ENCODE measurements around the gene TNIP2.

TNIP2 gene

GRCh38 chr4:2788532-2789103, 32.5 kb upstream of the TNIP2 start:
- TF ChIP-seq CTCF (IDR thresholded peaks at IDR 0.05; ENCODE audit: borderline replicate concordance, insufficient read depth, low read depth, low read length): no peak
- H3K4me3 ChIP-seq (ENCODE audit: low read depth, low read length): no peak overlapping the region

DNA sequence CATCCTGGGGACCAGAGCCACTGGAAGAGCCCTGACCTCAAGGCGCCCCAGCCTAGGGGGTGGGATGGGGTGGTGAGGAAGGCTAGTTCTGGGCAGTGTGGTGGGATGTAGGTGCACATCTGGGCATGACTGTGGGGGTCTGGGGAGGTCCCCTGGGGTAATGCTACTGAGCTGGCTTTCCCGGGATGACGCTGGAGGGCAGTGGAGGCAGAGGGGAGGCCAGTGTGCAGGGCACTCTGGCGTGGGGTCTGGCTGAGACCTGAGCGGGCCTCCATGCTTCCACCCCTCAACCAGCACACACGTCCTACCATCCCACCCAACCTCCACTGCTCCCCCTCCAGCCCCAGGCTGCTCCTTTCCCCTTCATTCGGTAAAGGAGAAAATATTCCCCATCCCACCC, 32.0 kb upstream of the TNIP2 start:
- no peak overlapping the region for H3K4me3 ChIP-seq (ENCODE audit: low read depth, low read length)
- no peak for TF ChIP-seq CTCF (IDR thresholded peaks at IDR 0.05; ENCODE audit: borderline replicate concordance, insufficient read depth, low read depth, low read length)

- H3K4me3 ChIP-seq (ENCODE audit: low read depth, low read length): no peak overlapping the region
- TF ChIP-seq CTCF (IDR thresholded peaks at IDR 0.05; ENCODE audit: borderline replicate concordance, insufficient read depth, low read depth, low read length): peak; percentile 16; the same call in 1 of the 2 replicates
Measured at GRCh38 chr4:2787230-2788100, 31.3 kb upstream of the TNIP2 start.

- TF ChIP-seq CTCF (IDR thresholded peaks at IDR 0.05; ENCODE audit: borderline replicate concordance, insufficient read depth, low read depth, low read length): no peak
- no peak overlapping the region for H3K4me3 ChIP-seq (ENCODE audit: low read depth, low read length)
Measured at GRCh38 chr4:2786794-2787229, 30.7 kb upstream of the TNIP2 start.

DNA sequence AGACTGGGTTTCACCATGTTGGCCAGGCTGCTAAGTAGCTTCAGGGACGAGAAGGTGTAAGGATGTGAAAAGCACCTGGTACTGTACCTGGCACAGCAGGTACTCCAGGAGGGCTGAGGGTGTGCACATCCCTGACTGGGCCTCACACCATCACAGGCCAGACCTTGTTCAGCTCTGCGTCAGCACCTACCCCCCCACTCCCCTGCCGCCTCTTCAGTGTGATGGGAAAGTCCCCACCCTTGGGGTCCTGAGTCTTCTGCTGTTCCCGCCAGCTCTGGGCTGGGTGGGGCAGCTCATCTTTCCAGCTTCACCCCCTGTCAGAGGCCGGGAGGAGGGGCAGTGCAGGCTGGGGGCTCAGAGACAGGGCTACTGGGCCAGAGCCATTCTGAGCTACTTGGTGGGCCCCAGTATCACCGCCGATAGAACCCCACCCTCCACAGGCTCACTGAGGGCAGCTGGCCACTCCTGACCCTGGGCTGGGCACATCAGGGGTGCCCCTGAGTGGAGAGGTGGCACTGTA, 30.1 kb upstream of the TNIP2 start:
- no peak for TF ChIP-seq CTCF (IDR thresholded peaks at IDR 0.05; ENCODE audit: borderline replicate concordance, insufficient read depth, low read depth, low read length)
- H3K4me3 ChIP-seq (ENCODE audit: low read depth, low read length): no peak overlapping the region

DNA sequence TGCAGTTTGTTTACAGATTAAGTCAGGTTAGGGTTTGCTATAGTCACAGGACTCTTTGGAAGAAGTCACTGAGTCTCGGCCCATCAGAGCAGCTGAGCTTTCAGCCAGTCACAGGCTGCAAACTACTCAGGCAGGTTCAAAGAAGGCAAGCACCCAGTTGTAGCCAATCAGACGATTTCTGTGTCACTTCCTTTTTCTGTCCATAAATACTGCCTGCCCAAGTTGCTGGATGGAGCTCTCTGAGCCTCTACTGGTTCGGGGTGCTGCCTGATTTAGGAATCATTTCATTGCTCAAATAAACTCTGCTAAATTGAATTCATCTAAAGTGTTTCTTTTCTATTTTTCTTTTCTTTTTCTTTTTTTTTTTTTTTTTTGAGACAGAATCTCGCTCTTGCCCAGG, 29.5 kb upstream of the TNIP2 start:
- no peak overlapping the region for H3K4me3 ChIP-seq (ENCODE audit: low read depth, low read length)
- TF ChIP-seq CTCF (IDR thresholded peaks at IDR 0.05; ENCODE audit: borderline replicate concordance, insufficient read depth, low read depth, low read length): no peak
